HepG2 (cell line): ENCODE results near the gene OGA. TPM values are rescaled to one million over a fixed set of nuclear protein-coding genes. Genes with fewer than 3 reads are reported as not detected.

Experiments used
- ARNT2 ChIP-seq: sonication (generic); formaldehyde crosslinking; IDR thresholded peaks from 2 replicates; pipeline ENCODE4 v1.8.0; 2022; ENCODE audit warnings: mild to moderate bottlenecking, low read depth, missing genetic modification reagents, moderate library complexity
- ATRX ChIP-seq: sonication (generic); formaldehyde crosslinking; IDR thresholded peaks from 2 replicates; pipeline ENCODE4 v1.4.0; 2020; ENCODE audit warnings: missing genetic modification reagents, borderline replicate concordance
- GATAD1 ChIP-seq: IDR thresholded peaks from 2 replicates; pipeline ENCODE4 v1.6.1; 2016; ENCODE audit warnings: missing genetic modification reagents, missing compliant biosample characterization
- KMT2B ChIP-seq: IDR thresholded peaks from 2 replicates; pipeline ENCODE4 v1.6.1; 2016; ENCODE audit warnings: missing genetic modification reagents, missing compliant biosample characterization
- MEF2D ChIP-seq: sonication (generic); formaldehyde crosslinking; IDR thresholded peaks from 2 replicates; pipeline ENCODE4 v1.5.1; 2020; ENCODE audit warnings: mild to moderate bottlenecking, missing genetic modification reagents
- NFATC3 ChIP-seq: sonication (generic); formaldehyde crosslinking; IDR thresholded peaks from 2 replicates; pipeline ENCODE4 v1.5.1; 2020; ENCODE audit warnings: mild to moderate bottlenecking, missing genetic modification reagents
- NFE2L2 ChIP-seq: fragments of 150-350 bp; IDR thresholded peaks from 2 replicates; pipeline ENCODE4 v1.6.1; 2014; ENCODE audit warnings: low read length
- RBM22 ChIP-seq: fragments of 200-400 bp; formaldehyde crosslinking; optimal IDR thresholded peaks from 2 replicates; pipeline ENCODE3; 2017; ENCODE audit warnings: mild to moderate bottlenecking, low read length, moderate library complexity
- RFX1 ChIP-seq: fragments of 450-650 bp; IDR thresholded peaks from 2 replicates; pipeline ENCODE4 v1.6.1; 2017
- SALL1 ChIP-seq: sonication (generic); formaldehyde crosslinking; IDR thresholded peaks from 2 replicates; pipeline ENCODE4 v1.8.0; 2022; ENCODE audit warnings: mild to moderate bottlenecking, missing genetic modification reagents
- ZBTB42 ChIP-seq: sonication (generic); formaldehyde crosslinking; IDR thresholded peaks from 2 replicates; pipeline ENCODE4 v1.5.0; 2020; ENCODE audit warnings: mild to moderate bottlenecking, missing genetic modification reagents
- ZHX2 ChIP-seq, 2 experiments: sonication (generic) in 1 of 2; formaldehyde crosslinking in 1 of 2; IDR thresholded peaks; 2 replicates each; pipeline versions ENCODE4 v1.6.1 to v1.9.0; 2014 to 2022; ENCODE audit warnings: antibody characterized with exemption in 1 of 2, borderline replicate concordance in 1 of 2, inconsistent platforms in 1 of 2, low read depth in 1 of 2, missing genetic modification reagents in 1 of 2
- ZNF44 ChIP-seq: sonication (generic); formaldehyde crosslinking; IDR thresholded peaks from 2 replicates; pipeline ENCODE4 v1.5.1; 2020; ENCODE audit warnings: mild to moderate bottlenecking, missing genetic modification reagents
- ZNF660 ChIP-seq: sonication (generic); formaldehyde crosslinking; IDR thresholded peaks from 2 replicates; pipeline ENCODE4 v1.5.1; 2020; ENCODE audit warnings: mild to moderate bottlenecking, low read depth, missing genetic modification reagents, borderline replicate concordance
- ZSCAN30 ChIP-seq: sonication (generic); formaldehyde crosslinking; IDR thresholded peaks from 2 replicates; pipeline ENCODE4 v1.5.0; 2020; ENCODE audit warnings: mild to moderate bottlenecking, missing genetic modification reagents
- polyA plus RNA-seq, 8 experiments: library from polyadenylated mRNA; depleted of rRNA in 3 of 8; stranded (reverse) in 7 of 8; unstranded in 1 of 8; fragments of >200 nt; fragmentation: Illumina TruSeq in 4 of 8; extraction: Trizol in 4 of 8; gene quantifications; 2 replicates each; pipeline versions ENCODE4 v1.2.1 to v1.2.3, GENCODE V29; 2011 to 2016; ENCODE audit warnings: low read depth in 4 of 8, missing spikeins in 1 of 8, mixed read lengths in 1 of 8; ENCODE audit not compliant: insufficient read depth in 1 of 8
- total RNA-seq, 5 experiments: library from RNA; depleted of rRNA; stranded (reverse); fragments of >200 nt; fragmentation: Illumina TruSeq; extraction: Trizol; gene quantifications; 2 replicates each; pipeline ENCODE4 v1.2.3, GENCODE V29; 2016; ENCODE audit warnings: low read depth in 1 of 5
- TF ChIP-seq, protein P1 (sequence below): sonication (generic); formaldehyde crosslinking; IDR thresholded peaks from 2 replicates; pipeline ENCODE4; 2020; ENCODE audit warnings: missing genetic modification reagents, mild to moderate bottlenecking, borderline replicate concordance
- TF ChIP-seq, protein P2 (sequence below): IDR thresholded peaks from 2 replicates; pipeline ENCODE4 v1.6.1; 2012; ENCODE audit warnings: low read depth, low read length, improper control_type of control experiment
- TF ChIP-seq, protein P3 (sequence below): sonication (generic); IDR thresholded peaks from 2 replicates; pipeline ENCODE4 v1.6.1; 2016; ENCODE audit warnings: low read depth, borderline replicate concordance

The OGA gene
- total and polyA plus RNA-seq, 2 of the 13 experiments (the other 11 are each of a cell fraction or from before 2014, with no cell fraction given): 33.2 to 39.8 TPM

DNA sequence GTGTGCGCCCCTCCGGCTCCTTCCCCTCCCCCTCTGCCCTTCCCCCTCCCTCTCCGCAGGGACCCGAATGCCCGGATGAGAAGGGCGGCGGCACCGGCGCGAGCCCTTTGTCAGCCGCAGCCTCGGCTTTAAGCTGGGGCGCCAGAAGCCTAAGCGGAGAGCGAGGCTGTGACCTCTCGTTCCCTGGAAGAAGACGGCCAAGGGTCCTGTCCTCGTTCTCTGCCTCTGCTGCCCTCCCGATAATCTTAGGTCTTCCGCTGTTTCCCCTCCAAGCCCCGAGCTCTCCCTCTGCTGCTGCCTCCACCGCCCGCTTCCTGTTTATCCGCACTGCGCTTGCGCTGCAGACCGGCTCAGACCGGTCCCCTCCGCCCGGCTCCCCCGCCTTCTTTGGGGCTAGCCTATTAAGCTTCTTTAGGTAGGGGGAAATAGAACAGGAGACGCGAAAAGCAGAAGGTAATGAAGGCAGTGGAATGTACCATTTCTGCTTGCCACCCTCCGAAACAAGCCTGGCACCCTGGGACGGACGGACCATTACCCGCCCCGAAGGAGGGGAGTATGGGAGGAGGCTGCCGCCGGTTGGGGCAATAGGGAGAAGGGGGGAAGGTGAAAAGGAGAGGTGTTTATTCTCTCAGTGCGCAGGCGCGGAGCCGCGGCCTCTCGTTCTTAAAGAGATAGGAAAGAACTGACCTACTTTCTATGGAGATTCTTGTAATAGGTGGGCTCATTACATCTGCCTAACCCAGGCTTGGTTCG is at the start of gene OGA (continued):
- TF ChIP-seq, protein P1, sequence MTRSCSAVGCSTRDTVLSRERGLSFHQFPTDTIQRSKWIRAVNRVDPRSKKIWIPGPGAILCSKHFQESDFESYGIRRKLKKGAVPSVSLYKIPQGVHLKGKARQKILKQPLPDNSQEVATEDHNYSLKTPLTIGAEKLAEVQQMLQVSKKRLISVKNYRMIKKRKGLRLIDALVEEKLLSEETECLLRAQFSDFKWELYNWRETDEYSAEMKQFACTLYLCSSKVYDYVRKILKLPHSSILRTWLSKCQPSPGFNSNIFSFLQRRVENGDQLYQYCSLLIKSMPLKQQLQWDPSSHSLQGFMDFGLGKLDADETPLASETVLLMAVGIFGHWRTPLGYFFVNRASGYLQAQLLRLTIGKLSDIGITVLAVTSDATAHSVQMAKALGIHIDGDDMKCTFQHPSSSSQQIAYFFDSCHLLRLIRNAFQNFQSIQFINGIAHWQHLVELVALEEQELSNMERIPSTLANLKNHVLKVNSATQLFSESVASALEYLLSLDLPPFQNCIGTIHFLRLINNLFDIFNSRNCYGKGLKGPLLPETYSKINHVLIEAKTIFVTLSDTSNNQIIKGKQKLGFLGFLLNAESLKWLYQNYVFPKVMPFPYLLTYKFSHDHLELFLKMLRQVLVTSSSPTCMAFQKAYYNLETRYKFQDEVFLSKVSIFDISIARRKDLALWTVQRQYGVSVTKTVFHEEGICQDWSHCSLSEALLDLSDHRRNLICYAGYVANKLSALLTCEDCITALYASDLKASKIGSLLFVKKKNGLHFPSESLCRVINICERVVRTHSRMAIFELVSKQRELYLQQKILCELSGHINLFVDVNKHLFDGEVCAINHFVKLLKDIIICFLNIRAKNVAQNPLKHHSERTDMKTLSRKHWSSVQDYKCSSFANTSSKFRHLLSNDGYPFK (CRISPR knock-in tag): 0 out of 2 replicates have a peak, but pooled peaks have one; percentile 43
- no peak for TF ChIP-seq NFATC3 (CRISPR knock-in tag)
- peak; percentile 50 for TF ChIP-seq SALL1 (CRISPR knock-in tag)
- TF ChIP-seq RBM22: no peak
- TF ChIP-seq, protein P2, sequence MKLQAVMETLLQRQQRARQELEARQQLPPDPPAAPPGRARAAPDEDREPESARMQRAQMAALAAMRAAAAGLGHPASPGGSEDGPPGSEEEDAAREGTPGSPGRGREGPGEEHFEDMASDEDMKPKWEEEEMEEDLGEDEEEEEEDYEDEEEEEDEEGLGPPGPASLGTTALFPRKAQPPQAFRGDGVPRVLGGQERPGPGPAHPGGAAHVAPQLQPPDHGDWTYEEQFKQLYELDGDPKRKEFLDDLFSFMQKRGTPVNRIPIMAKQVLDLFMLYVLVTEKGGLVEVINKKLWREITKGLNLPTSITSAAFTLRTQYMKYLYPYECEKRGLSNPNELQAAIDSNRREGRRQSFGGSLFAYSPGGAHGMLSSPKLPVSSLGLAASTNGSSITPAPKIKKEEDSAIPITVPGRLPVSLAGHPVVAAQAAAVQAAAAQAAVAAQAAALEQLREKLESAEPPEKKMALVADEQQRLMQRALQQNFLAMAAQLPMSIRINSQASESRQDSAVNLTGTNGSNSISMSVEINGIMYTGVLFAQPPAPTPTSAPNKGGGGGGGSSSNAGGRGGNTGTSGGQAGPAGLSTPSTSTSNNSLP: no peak
- peak; percentile 79; the same call in 1 of the 2 replicates for TF ChIP-seq MEF2D (CRISPR knock-in tag)
- peak; percentile 84 for TF ChIP-seq GATAD1 (CRISPR knock-in tag)
- no peak for TF ChIP-seq ZNF660
- no peak for TF ChIP-seq ZSCAN30 (CRISPR knock-in tag)
- TF ChIP-seq RFX1: no peak
- no peak for TF ChIP-seq KMT2B (CRISPR knock-in tag)
- TF ChIP-seq ATRX (CRISPR knock-in tag): no peak
- no peak for TF ChIP-seq ZNF44 (CRISPR knock-in tag)
- TF ChIP-seq, protein P3, sequence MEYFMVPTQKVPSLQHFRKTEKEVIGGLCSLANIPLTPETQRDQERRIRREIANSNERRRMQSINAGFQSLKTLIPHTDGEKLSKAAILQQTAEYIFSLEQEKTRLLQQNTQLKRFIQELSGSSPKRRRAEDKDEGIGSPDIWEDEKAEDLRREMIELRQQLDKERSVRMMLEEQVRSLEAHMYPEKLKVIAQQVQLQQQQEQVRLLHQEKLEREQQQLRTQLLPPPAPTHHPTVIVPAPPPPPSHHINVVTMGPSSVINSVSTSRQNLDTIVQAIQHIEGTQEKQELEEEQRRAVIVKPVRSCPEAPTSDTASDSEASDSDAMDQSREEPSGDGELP: peak; percentile 43; the same call in 1 of the 2 replicates
- 0 out of 2 replicates have a peak, but pooled peaks have one; percentile 41 for TF ChIP-seq ZHX2 (IDR thresholded peaks at IDR 0.05; ENCODE audit: low read depth)
- TF ChIP-seq ZHX2 (CRISPR knock-in tag; IDR thresholded peaks at IDR 0.05; ENCODE audit: borderline replicate concordance): no peak
- TF ChIP-seq NFE2L2: no peak
- TF ChIP-seq ARNT2 (CRISPR knock-in tag): no peak
- TF ChIP-seq ZBTB42 (CRISPR knock-in tag): no peak
